ENCODE measurements around the gene COL26A1. TPM values are rescaled to one million over a fixed set of nuclear protein-coding genes. Genes with fewer than 3 reads are reported as not detected.

The COL26A1 gene
- total RNA-seq, 4 donors from 2014 or later = 0.20 to 0.30 (median 0.21) TPM; not detected in 1

- Histone ChIP-seq H3K4me1 (no peaks in the 10 kb centered on the region), H3K27me3 (no peaks in the 10 kb centered on the region), H3K9me3 (no peaks in the 10 kb centered on the region), H3K4me3 (no peak overlapping the region), H3K36me3 (no peaks in the 10 kb centered on the region), H3K27ac (no peak overlapping the region)
- 72 to 73% methylated on average over 6 of the region's 6 CpGs for WGBS, 2 donors
- no peak for DNase-seq (ENCODE audit: low spot score in 2 of 2)
- TF ChIP-seq POLR2A (IDR thresholded peaks at IDR 0.05) = no peak
- no peak for TF ChIP-seq EP300 (IDR thresholded peaks at IDR 0.05)
- TF ChIP-seq, protein P1, sequence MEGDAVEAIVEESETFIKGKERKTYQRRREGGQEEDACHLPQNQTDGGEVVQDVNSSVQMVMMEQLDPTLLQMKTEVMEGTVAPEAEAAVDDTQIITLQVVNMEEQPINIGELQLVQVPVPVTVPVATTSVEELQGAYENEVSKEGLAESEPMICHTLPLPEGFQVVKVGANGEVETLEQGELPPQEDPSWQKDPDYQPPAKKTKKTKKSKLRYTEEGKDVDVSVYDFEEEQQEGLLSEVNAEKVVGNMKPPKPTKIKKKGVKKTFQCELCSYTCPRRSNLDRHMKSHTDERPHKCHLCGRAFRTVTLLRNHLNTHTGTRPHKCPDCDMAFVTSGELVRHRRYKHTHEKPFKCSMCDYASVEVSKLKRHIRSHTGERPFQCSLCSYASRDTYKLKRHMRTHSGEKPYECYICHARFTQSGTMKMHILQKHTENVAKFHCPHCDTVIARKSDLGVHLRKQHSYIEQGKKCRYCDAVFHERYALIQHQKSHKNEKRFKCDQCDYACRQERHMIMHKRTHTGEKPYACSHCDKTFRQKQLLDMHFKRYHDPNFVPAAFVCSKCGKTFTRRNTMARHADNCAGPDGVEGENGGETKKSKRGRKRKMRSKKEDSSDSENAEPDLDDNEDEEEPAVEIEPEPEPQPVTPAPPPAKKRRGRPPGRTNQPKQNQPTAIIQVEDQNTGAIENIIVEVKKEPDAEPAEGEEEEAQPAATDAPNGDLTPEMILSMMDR (IDR thresholded peaks at IDR 0.05) = no peak
These were observed 94.5 kb downstream of the COL26A1 start for GRCh38 chr7:101457001-101457750.

GRCh38 chr7:101465131-101465530 is 102.5 kb downstream of the COL26A1 start:
- H3K4me1 ChIP-seq = no peaks in the 10 kb centered on the region
- no peak overlapping the region for H3K27ac ChIP-seq
- WGBS, 2 donors = 88% methylated on average over 5 of the region's 5 CpGs
- no peak for DNase-seq (ENCODE audit: low spot score in 2 of 2)
- H3K27me3 ChIP-seq = no peaks in the 10 kb centered on the region
- H3K36me3 ChIP-seq = no peaks in the 10 kb centered on the region
- H3K4me3 ChIP-seq = no peak overlapping the region
- H3K9me3 ChIP-seq = no peaks in the 10 kb centered on the region
- TF ChIP-seq POLR2A (IDR thresholded peaks at IDR 0.05) (no peak), EP300 (IDR thresholded peaks at IDR 0.05) (no peak)
- TF ChIP-seq, protein P1 (IDR thresholded peaks at IDR 0.05) = no peak

- no peaks in the 10 kb centered on the region for H3K4me1 ChIP-seq
- DNase-seq (ENCODE audit: low spot score in 2 of 2) = no peak
- no peak for TF ChIP-seq POLR2A (IDR thresholded peaks at IDR 0.05)
- TF ChIP-seq EP300 (IDR thresholded peaks at IDR 0.05) = no peak
- TF ChIP-seq, protein P1 (IDR thresholded peaks at IDR 0.05) = no peak
- no peaks in the 10 kb centered on the region for H3K27me3 ChIP-seq
- no peaks in the 10 kb centered on the region for H3K9me3 ChIP-seq
- H3K27ac ChIP-seq = no peak overlapping the region
- WGBS, 2 donors = 48 to 52% methylated on average over 9 of the region's 9 CpGs
- H3K4me3 ChIP-seq = no peak overlapping the region
- no peaks in the 10 kb centered on the region for H3K36me3 ChIP-seq
These were observed 103.0 kb downstream of the COL26A1 start for GRCh38 chr7:101465576-101466196.

DNA sequence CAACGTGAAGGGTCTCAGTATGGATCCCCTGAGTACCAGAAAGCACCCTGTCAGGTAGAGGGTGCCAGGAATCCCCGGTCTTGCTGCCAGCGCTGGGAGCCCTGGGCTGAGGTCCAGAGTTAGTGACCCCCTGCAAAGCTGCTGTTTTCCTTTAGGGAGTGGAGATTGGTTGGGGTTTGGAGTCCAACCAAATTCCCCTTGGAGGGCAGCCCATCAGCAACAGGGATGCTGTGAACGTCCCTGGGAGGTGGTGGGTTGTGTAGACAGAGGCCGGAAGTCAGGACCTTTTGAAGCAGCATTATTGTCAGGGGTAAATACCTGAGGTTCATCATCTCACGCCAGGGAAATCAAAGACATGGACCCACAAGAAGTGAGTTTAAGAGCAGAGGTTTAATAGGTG is 104.2 kb downstream of the COL26A1 start:
- no peaks in the 10 kb centered on the region for H3K27me3 ChIP-seq
- WGBS, 2 donors = 34 to 51% methylated on average over 6 of the region's 6 CpGs
- H3K4me1 ChIP-seq = no peaks in the 10 kb centered on the region
- TF ChIP-seq, protein P1 (IDR thresholded peaks at IDR 0.05) = no peak
- H3K36me3 ChIP-seq = no peaks in the 10 kb centered on the region
- no peaks in the 10 kb centered on the region for H3K9me3 ChIP-seq
- no peak for DNase-seq (ENCODE audit: low spot score in 2 of 2)
- H3K27ac ChIP-seq = no peak overlapping the region
- no peak overlapping the region for H3K4me3 ChIP-seq

DNA sequence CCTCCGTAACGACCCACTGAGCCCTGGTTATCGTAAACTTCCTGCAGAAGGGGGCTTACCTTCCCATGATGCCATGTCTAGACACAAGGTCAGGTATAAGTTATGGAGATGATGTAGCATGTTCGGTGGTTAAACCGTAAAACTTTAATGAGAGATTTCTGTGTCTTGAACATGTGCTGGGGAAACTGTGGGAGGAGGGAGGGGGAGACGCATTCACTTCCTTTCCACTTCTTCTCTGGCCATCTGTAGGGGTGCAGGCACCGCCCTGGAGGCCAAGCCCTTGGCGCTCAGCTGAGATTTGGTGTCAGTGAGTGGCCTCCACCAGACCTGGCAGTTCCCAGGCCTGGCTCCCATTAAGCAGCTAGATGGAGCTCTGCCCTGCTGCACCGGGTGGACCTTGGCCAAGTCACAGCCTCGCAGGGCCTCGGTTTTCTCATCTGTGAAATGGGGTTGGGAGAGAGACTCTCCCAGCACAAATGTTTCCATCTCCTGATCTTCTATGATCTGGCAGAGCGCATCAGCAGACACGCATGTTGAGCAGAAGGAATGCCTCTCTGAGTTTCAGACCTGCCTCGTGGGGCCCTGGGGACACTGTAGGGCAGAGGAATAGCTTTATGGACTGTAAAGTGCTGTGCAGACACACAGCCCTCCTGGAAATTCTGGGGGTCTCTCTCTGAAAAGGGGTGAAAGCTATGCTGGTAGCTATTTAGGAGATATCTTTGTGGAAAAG is 106.0 kb downstream of the COL26A1 start:
- no peaks in the 10 kb centered on the region for H3K36me3 ChIP-seq
- no peak overlapping the region for H3K4me3 ChIP-seq
- no peak overlapping the region for H3K27ac ChIP-seq
- no peak for DNase-seq (ENCODE audit: low spot score in 2 of 2)
- no peaks in the 10 kb centered on the region for H3K9me3 ChIP-seq
- no peak for TF ChIP-seq POLR2A (IDR thresholded peaks at IDR 0.05)
- TF ChIP-seq, protein P1 (IDR thresholded peaks at IDR 0.05) = no peak
- no peak for TF ChIP-seq EP300 (IDR thresholded peaks at IDR 0.05)
- H3K27me3 ChIP-seq = no peaks in the 10 kb centered on the region
- WGBS, 2 donors = 73 to 77% methylated on average over 14 of the region's 14 CpGs
- no peaks in the 10 kb centered on the region for H3K4me1 ChIP-seq
